PC-3 (cell line): ENCODE measurements around the gene MDGA2.

Source experiments
- CTCF ChIP-seq: fragments of 300-600 bp; sonication (generic); conservative IDR thresholded peaks from 2 replicates; pipeline ENCODE4 v1.5.1; 2017; ENCODE audit warnings: antibody characterized with exemption, low read depth, mild to moderate bottlenecking, low read length
- EZH2 ChIP-seq: fragments of 300-600 bp; sonication (generic); IDR thresholded peaks from one replicate; pipeline ENCODE4 v1.6.1; 2017; ENCODE audit warnings: antibody characterized with exemption, mild to moderate bottlenecking, low read length; ENCODE audit not compliant: unreplicated experiment

- TF ChIP-seq CTCF (no peak), EZH2 (no peak)
Observed at GRCh38 chr14:47057364-47057763, 618.0 kb downstream of the MDGA2 start.
